Suprapubic skin (tissue), 4 donors: ENCODE data around the gene DSCAML1. TPM values are rescaled to one million over a fixed set of nuclear protein-coding genes. Genes with fewer than 3 reads are reported as not detected.

ENCODE experiments used
- DNase-seq, 2 donors: peaks; one replicate each; pipeline ENCODE4 v3.0.0-alpha.2; 2019; ENCODE audit warnings: low spot score in 2 of 2
- H3K27ac ChIP-seq: fragments of 200-600 bp; sonication (generic); one replicate; pipeline ENCODE4 v1.5.1; 2019
- H3K27me3 ChIP-seq: fragments of 200-600 bp; sonication (generic); one replicate; pipeline ENCODE4 v1.5.1; 2019
- H3K36me3 ChIP-seq: fragments of 200-600 bp; sonication (generic); one replicate; pipeline ENCODE4 v1.5.1; 2019
- H3K4me1 ChIP-seq: fragments of 200-600 bp; sonication (generic); one replicate; pipeline ENCODE4 v1.5.1; 2019
- H3K4me3 ChIP-seq: fragments of 200-600 bp; sonication (generic); one replicate; pipeline ENCODE4 v1.5.1; 2019; ENCODE audit warnings: mild to moderate bottlenecking
- H3K9me3 ChIP-seq: fragments of 200-600 bp; sonication (generic); one replicate; pipeline ENCODE4 v1.5.1; 2019
- CTCF ChIP-seq, 2 donors: fragments of 200-600 bp in 1 of 2; fragments of 450-650 bp in 1 of 2; sonication (generic) in 1 of 2; IDR thresholded peaks; one replicate each; pipeline ENCODE4 v1.5.1; 2016 to 2019; ENCODE audit warnings: antibody characterized with exemption in 2 of 2, mild to moderate bottlenecking in 1 of 2, moderate library complexity in 1 of 2
- EP300 ChIP-seq: sonication (generic); formaldehyde crosslinking; IDR thresholded peaks from one replicate; pipeline ENCODE4 v1.6.1; 2017; ENCODE audit warnings: antibody characterized with exemption
- POLR2A ChIP-seq, 2 donors: fragments of 450-650 bp; IDR thresholded peaks; one replicate each; pipeline ENCODE4 v1.6.1; 2017; ENCODE audit warnings: antibody characterized with exemption in 2 of 2, mild to moderate bottlenecking in 2 of 2, moderate library complexity in 2 of 2
- POLR2AphosphoS5 ChIP-seq, 3 donors: sonication (generic); formaldehyde crosslinking; IDR thresholded peaks; one replicate each; pipeline ENCODE4 v1.6.1; 2017; ENCODE audit warnings: antibody characterized with exemption in 3 of 3
- WGBS: methylation state at CpG from one replicate; pipeline ENCODE4 v1.1.5; 2018; 5-methylcytosine and 5-hydroxymethylcytosine counted together
- total RNA-seq, 4 donors: library from RNA; depleted of rRNA; stranded (reverse); fragments of >200 nt; gene quantifications; one replicate each; pipeline ENCODE4 v1.1.0, GENCODE V29; 2016

Gene DSCAML1
- total RNA-seq, 4 donors from 2014 or later: 0.11 to 0.24 (median 0.21) TPM; not detected in 1

GRCh38 chr11:117610901-117611300 is 186.1 kb downstream of the DSCAML1 start:
- Histone ChIP-seq H3K4me3 (no peak overlapping the region), H3K27me3 (peaks cover 14% of the 10 kb centered on the region), H3K4me1 (no peaks in the 10 kb centered on the region), H3K36me3 (no peaks in the 10 kb centered on the region), H3K9me3 (no peaks in the 10 kb centered on the region), H3K27ac (no peak overlapping the region)
- DNase-seq: peak in 1 of 2 donors; percentile 11
- 74% methylated on average over 4 of the region's 4 CpGs for WGBS
- no peak for TF ChIP-seq EP300
- TF ChIP-seq POLR2A (IDR thresholded peaks at IDR 0.05): no peak
- TF ChIP-seq POLR2AphosphoS5 (IDR thresholded peaks at IDR 0.05): no peak
- TF ChIP-seq CTCF (IDR thresholded peaks at IDR 0.05): no peak

GRCh38 chr11:117610045-117610444 is 187.0 kb downstream of the DSCAML1 start:
- 61% methylated on average over 4 of the region's 4 CpGs for WGBS
- no peak overlapping the region for H3K4me3 ChIP-seq
- H3K36me3 ChIP-seq: no peaks in the 10 kb centered on the region
- no peak for DNase-seq
- H3K9me3 ChIP-seq: no peaks in the 10 kb centered on the region
- H3K4me1 ChIP-seq: no peaks in the 10 kb centered on the region
- H3K27ac ChIP-seq: no peak overlapping the region
- H3K27me3 ChIP-seq: peaks cover 13% of the 10 kb centered on the region
- TF ChIP-seq EP300 (no peak), POLR2AphosphoS5 (IDR thresholded peaks at IDR 0.05) (no peak)

- TF ChIP-seq EP300: no peak
- TF ChIP-seq CTCF (IDR thresholded peaks at IDR 0.05): no peak
- no peak for TF ChIP-seq POLR2A (IDR thresholded peaks at IDR 0.05)
- TF ChIP-seq POLR2AphosphoS5 (IDR thresholded peaks at IDR 0.05): no peak
- H3K4me1 ChIP-seq: no peaks in the 10 kb centered on the region
- 97% methylated on average over 5 of the region's 5 CpGs for WGBS
- no peak overlapping the region for H3K4me3 ChIP-seq
- H3K27me3 ChIP-seq: no peaks in the 10 kb centered on the region
- no peaks in the 10 kb centered on the region for H3K36me3 ChIP-seq
- no peaks in the 10 kb centered on the region for H3K9me3 ChIP-seq
- DNase-seq: peak in 1 of 2 donors; percentile 24
- H3K27ac ChIP-seq: no peak overlapping the region
These were observed 189.6 kb downstream of the DSCAML1 start for GRCh38 chr11:117607449-117607848.

- no peaks in the 10 kb centered on the region for H3K36me3 ChIP-seq
- H3K27me3 ChIP-seq: peaks cover 3% of the 10 kb centered on the region
- peak in 1 of 2 donors; percentile 6 for DNase-seq
- H3K27ac ChIP-seq: no peak overlapping the region
- no peak overlapping the region for H3K4me3 ChIP-seq
- no peaks in the 10 kb centered on the region for H3K4me1 ChIP-seq
- no peaks in the 10 kb centered on the region for H3K9me3 ChIP-seq
- WGBS: 89% methylated on average over 5 of the region's 5 CpGs
- TF ChIP-seq CTCF (IDR thresholded peaks at IDR 0.05) (no peak), EP300 (no peak), POLR2A (IDR thresholded peaks at IDR 0.05) (no peak), POLR2AphosphoS5 (IDR thresholded peaks at IDR 0.05) (no peak)
These were observed 190.2 kb downstream of the DSCAML1 start for GRCh38 chr11:117606790-117607189.

- no peaks in the 10 kb centered on the region for H3K9me3 ChIP-seq
- no peaks in the 10 kb centered on the region for H3K4me1 ChIP-seq
- peaks cover 3% of the 10 kb centered on the region for H3K27me3 ChIP-seq
- no peak overlapping the region for H3K4me3 ChIP-seq
- no peaks in the 10 kb centered on the region for H3K36me3 ChIP-seq
- WGBS: 64% methylated on average over 5 of the region's 5 CpGs
- no peak for TF ChIP-seq CTCF (IDR thresholded peaks at IDR 0.05)
- TF ChIP-seq EP300: no peak
- TF ChIP-seq POLR2A (IDR thresholded peaks at IDR 0.05): no peak
- no peak for TF ChIP-seq POLR2AphosphoS5 (IDR thresholded peaks at IDR 0.05)
- no peak overlapping the region for H3K27ac ChIP-seq
- no peak for DNase-seq
These were observed 190.8 kb downstream of the DSCAML1 start for GRCh38 chr11:117606211-117606610.

GRCh38 chr11:117605331-117605730 is 191.7 kb downstream of the DSCAML1 start:
- peak in 1 of 2 donors; percentile 14 for DNase-seq
- Histone ChIP-seq H3K27me3 (peaks cover 5% of the 10 kb centered on the region), H3K9me3 (no peaks in the 10 kb centered on the region), H3K36me3 (no peaks in the 10 kb centered on the region), H3K27ac (no peak overlapping the region), H3K4me3 (no peak overlapping the region), H3K4me1 (no peaks in the 10 kb centered on the region)
- WGBS: 73% methylated on average over 8 of the region's 8 CpGs
- TF ChIP-seq POLR2A (IDR thresholded peaks at IDR 0.05): no peak
- TF ChIP-seq CTCF (IDR thresholded peaks at IDR 0.05): no peak
- no peak for TF ChIP-seq EP300
- TF ChIP-seq POLR2AphosphoS5 (IDR thresholded peaks at IDR 0.05): no peak
